Keratinocyte (primary cell): ENCODE results near the gene ERI3. TPM values are rescaled to one million over a fixed set of nuclear protein-coding genes. Genes with fewer than 3 reads are reported as not detected.
A peak's percentile ranks its signal among the peaks of the same experiment; 100 is the strongest.

Experiments used
- DNase-seq: peaks from one replicate; pipeline ENCODE4 v3.0.0-alpha.2; 2011; ENCODE audit warnings: low read depth, missing footprints, low spot score
- FAIRE-seq: peaks from 2 replicates; lab custom pipeline; 2011; peaks lifted over from hg19 to GRCh38; lab: Jason Lieb, UNC
- H2AFZ ChIP-seq: 2 replicates; pipeline ENCODE4 v1.6.0; 2012; ENCODE audit warnings: low read length, control low read depth, inconsistent platforms; ENCODE audit not compliant: control insufficient read depth
- H3K27ac ChIP-seq: 2 replicates; pipeline ENCODE4 v1.5.1; 2011; ENCODE audit warnings: low read length; ENCODE audit not compliant: control insufficient read depth, insufficient read depth
- H3K27me3 ChIP-seq: 3 replicates; pipeline ENCODE4 v1.6.0; 2011; ENCODE audit warnings: low read length; ENCODE audit not compliant: control insufficient read depth, insufficient read depth; ENCODE audit errors: extremely low read depth
- H3K36me3 ChIP-seq, 2 experiments: 2 replicates in 1 of 2; 3 replicates in 1 of 2; pipeline ENCODE4 v1.5.1; 2011; ENCODE audit warnings: low read length in 2 of 2, mild to moderate bottlenecking in 1 of 2; ENCODE audit not compliant: control insufficient read depth in 2 of 2, insufficient read depth in 2 of 2; ENCODE audit errors: extremely low read depth in 1 of 2
- H3K4me1 ChIP-seq: 3 replicates; pipeline ENCODE4 v1.5.1; 2011; ENCODE audit warnings: low read length; ENCODE audit not compliant: control insufficient read depth, insufficient read depth; ENCODE audit errors: extremely low read depth
- H3K4me2 ChIP-seq: 3 replicates; pipeline ENCODE4 v1.6.0; 2011; ENCODE audit warnings: low read depth, low read length; ENCODE audit not compliant: control insufficient read depth, insufficient read depth; ENCODE audit errors: extremely low read depth
- H3K4me3 ChIP-seq, 3 experiments: fragments of 200-600 bp in 1 of 3; sonication (generic) in 1 of 3; 2 replicates in 2 of 3; 3 replicates in 1 of 3; pipeline ENCODE4 v1.5.1; 2011 to 2016; ENCODE audit warnings: low read length in 3 of 3, mild to moderate bottlenecking in 3 of 3, control low read depth in 2 of 3, inconsistent platforms in 1 of 3, low read depth in 1 of 3, mixed read lengths in 1 of 3, mixed run types in 1 of 3, moderate library complexity in 1 of 3; ENCODE audit not compliant: control insufficient read depth in 2 of 3, insufficient read depth in 2 of 3; ENCODE audit errors: extremely low read depth in 1 of 3
- H3K79me2 ChIP-seq: 2 replicates; pipeline ENCODE4 v1.6.0; 2012; ENCODE audit warnings: low read length; ENCODE audit not compliant: control insufficient read depth, insufficient read depth
- H3K9ac ChIP-seq: 3 replicates; pipeline ENCODE4 v1.6.0; 2011; ENCODE audit warnings: low read length; ENCODE audit not compliant: control insufficient read depth, insufficient read depth; ENCODE audit errors: extremely low read depth
- H3K9me1 ChIP-seq: 3 replicates; pipeline ENCODE4 v1.6.0; 2011; ENCODE audit warnings: low read length; ENCODE audit not compliant: control insufficient read depth, insufficient read depth; ENCODE audit errors: extremely low read depth
- H3K9me3 ChIP-seq: 2 replicates; pipeline ENCODE4 v1.5.1; 2012; ENCODE audit warnings: low read depth, low read length; ENCODE audit not compliant: control insufficient read depth
- H4K20me1 ChIP-seq: 3 replicates; pipeline ENCODE4 v1.6.0; 2011; ENCODE audit warnings: low read length; ENCODE audit not compliant: control insufficient read depth, insufficient read depth; ENCODE audit errors: extremely low read depth
- CTCF ChIP-seq, 3 experiments: IDR thresholded peaks in 1 of 3; conservative IDR thresholded peaks in 1 of 3; optimal IDR thresholded peaks in 1 of 3; 2 replicates in 2 of 3; 3 replicates in 1 of 3; pipeline versions ENCODE3 to v1.5.1; 2011; ENCODE audit warnings: low read length in 3 of 3, mild to moderate bottlenecking in 3 of 3, moderate library complexity in 2 of 3, control low read depth in 1 of 3, inconsistent platforms in 1 of 3; ENCODE audit not compliant: insufficient read depth in 2 of 3; ENCODE audit errors: extremely low read depth in 1 of 3
- EZH2 ChIP-seq: IDR thresholded peaks from one replicate; pipeline ENCODE4 v1.6.1; 2012; ENCODE audit warnings: inconsistent platforms, mild to moderate bottlenecking, low read length, moderate library complexity
- dilution Hi-C: fragments of 300-500 bp; cut with MboI; formaldehyde crosslinking; loops from one replicate; pipeline ENCODE4 v1.7.0; 2020; ENCODE audit warnings: low sequenced_read_pairs; ENCODE audit not compliant: extremely low pct_ligation_motif_present
- polyA plus RNA-seq, 5 experiments: library from polyadenylated mRNA; depleted of rRNA in 3 of 5; stranded (reverse) in 3 of 5; stranded (forward) in 1 of 5; unstranded in 1 of 5; fragments of >200 nt; gene quantifications; 1 replicate in 1 of 5; 2 replicates in 3 of 5; 3 replicates in 1 of 5; pipeline versions ENCODE4 v1.2.1 to v1.2.3, GENCODE V29; 2011 to 2012; ENCODE audit warnings: missing spikeins in 2 of 5, low read depth in 1 of 5, low replicate concordance in 1 of 5

Gene ERI3
- polyA plus RNA-seq, 1 donor (not counting 4 experiments of a cell fraction or from before 2014, with no cell fraction given) = 43.7 TPM

- peak; percentile 41 for FAIRE-seq
- Histone ChIP-seq H3K79me2 (no peaks in the 10 kb centered on the region), H3K4me2 (no peak overlapping the region), H3K36me3 (no peaks in the 10 kb centered on the region), H3K9ac (no peak overlapping the region), H4K20me1 (no peaks in the 10 kb centered on the region), H3K9me1 (no peaks in the 10 kb centered on the region), H3K4me3 (no peak overlapping the region), H3K4me1 (no peaks in the 10 kb centered on the region), H3K9me3 (no peaks in the 10 kb centered on the region), H3K27me3 (peaks cover 21% of the 10 kb centered on the region), H2AFZ (no peak overlapping the region), H3K27ac (no peak overlapping the region)
- no peak for DNase-seq
- dilution Hi-C loops = no loop called here
- TF ChIP-seq CTCF (optimal IDR thresholded peaks at IDR 0.05 in 1 of 3, IDR thresholded peaks at IDR 0.05 in 1 of 3, conservative IDR thresholded peaks at IDR 0.05 in 1 of 3; ENCODE audit: extremely low read depth in 1 of 3, insufficient read depth in 2 of 3, low read length in 3 of 3) = no peak
- no peak for TF ChIP-seq EZH2
These were observed 33.5 kb upstream of the ERI3 start for GRCh38 chr1:44388551-44388950.

GRCh38 chr1:44380666-44381177 lies 25.7 kb upstream of the ERI3 start:
- peaks cover 7% of the 10 kb centered on the region for H3K27me3 ChIP-seq
- no peaks in the 10 kb centered on the region for H4K20me1 ChIP-seq
- TF ChIP-seq EZH2 (no peak), CTCF (optimal IDR thresholded peaks at IDR 0.05 in 1 of 3, IDR thresholded peaks at IDR 0.05 in 1 of 3, conservative IDR thresholded peaks at IDR 0.05 in 1 of 3; ENCODE audit: extremely low read depth in 1 of 3, insufficient read depth in 2 of 3, low read length in 3 of 3) (no peak)
- no peak overlapping the region for H3K9ac ChIP-seq
- no peak overlapping the region for H3K27ac ChIP-seq
- H3K4me2 ChIP-seq = no peak overlapping the region
- dilution Hi-C loops = no loop called here
- no peak for DNase-seq
- no peaks in the 10 kb centered on the region for H3K9me1 ChIP-seq
- no peaks in the 10 kb centered on the region for H3K79me2 ChIP-seq
- H2AFZ ChIP-seq = no peak overlapping the region
- H3K4me1 ChIP-seq = no peaks in the 10 kb centered on the region
- no peak overlapping the region for H3K4me3 ChIP-seq
- no peaks in the 10 kb centered on the region for H3K9me3 ChIP-seq
- no peaks in the 10 kb centered on the region for H3K36me3 ChIP-seq
- no peak for FAIRE-seq
